HL-60/S4 treated with retinoic acid at 250 ng/mL for 4 days and 3 days (cell line): ENCODE measurements around the gene PPFIA1.
"Not testable (repeated sequence)": the region's sequence is repeated elsewhere in the genome, so short reads cannot be mapped to it uniquely, and the experiment has no call there.

Experiments
- in situ Hi-C: fragments of 300-500 bp; cut with MboI; formaldehyde crosslinking; loops from 2 replicates; pipeline ENCODE4 v1.7.0; 2022; ENCODE audit warnings: low sequenced_read_pairs

The PPFIA1 gene

DNA sequence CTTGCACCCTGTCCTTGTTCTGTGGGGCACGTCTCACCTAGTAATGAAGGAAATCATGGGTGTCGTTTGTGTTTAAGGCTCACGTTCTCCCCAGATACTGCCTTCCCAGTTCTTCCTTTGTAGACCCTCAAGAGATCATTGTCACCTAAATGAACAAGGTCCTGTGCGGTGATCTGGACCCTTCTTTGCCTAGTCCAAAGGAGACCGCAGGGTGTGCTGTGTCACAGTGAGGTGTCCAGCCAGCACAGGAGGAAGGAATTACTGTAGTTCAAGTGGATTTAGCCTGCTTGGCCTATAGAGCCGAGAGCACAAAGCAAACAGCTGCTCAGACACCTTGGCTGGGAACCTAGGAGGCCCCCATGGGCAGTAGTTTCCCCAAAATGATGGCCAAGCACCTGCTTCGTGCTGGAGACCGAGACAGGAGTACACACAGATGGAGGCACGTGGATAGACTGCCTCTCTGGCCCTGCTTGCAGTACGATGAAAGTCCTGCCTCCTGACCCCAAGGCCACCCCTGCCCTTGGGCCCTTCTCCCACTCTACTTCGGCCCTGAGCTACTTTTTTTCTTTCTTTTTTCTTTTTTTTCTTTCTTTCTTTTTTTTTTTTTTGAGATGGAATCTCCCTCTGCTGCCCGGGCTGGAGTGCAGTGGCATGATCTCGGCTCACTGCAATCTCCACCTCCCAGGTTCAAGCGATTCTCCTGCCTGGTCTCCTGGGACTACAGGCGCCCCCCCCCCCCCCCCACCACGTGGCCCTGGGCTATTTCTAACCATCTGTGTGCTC, 19.4 kb upstream of the PPFIA1 start:
- in situ Hi-C loops, result no loop called here

GRCh38 chr11:70251659-70252321, 18.7 kb upstream of the PPFIA1 start:
- in situ Hi-C loops, result no loop called here

GRCh38 chr11:70252844-70253243, 17.6 kb upstream of the PPFIA1 start:
- in situ Hi-C loops, result no loop called here

GRCh38 chr11:70255477-70256116, 14.9 kb upstream of the PPFIA1 start:
- in situ Hi-C loops, result no loop called here

DNA sequence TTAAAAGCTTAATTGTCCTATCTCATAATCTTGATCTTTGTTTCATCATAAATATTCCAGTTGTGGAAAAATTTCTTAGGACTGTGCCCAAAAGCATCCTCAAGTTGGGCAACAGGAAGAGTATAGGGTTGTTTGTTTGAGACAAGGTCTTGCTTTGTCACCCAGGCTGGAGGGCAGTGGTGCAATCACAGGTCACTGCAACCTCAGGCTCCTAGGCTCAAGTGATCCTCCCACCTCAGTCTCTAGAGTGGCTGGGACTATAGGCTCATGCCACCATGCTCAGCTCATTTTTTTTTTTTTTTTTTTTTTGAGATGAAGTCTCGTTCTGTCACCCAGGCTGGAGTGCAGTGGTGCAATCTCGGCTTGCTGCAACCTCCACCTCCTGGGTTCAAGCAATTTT, 11.4 kb upstream of the PPFIA1 start:
- in situ Hi-C loops, result not testable (repeated sequence)

GRCh38 chr11:70262951-70263350, 7.5 kb upstream of the PPFIA1 start:
- in situ Hi-C loops, result no loop called here

GRCh38 chr11:70263363-70263762, 7.1 kb upstream of the PPFIA1 start:
- in situ Hi-C loops, result no loop called here

- in situ Hi-C loops, result no loop called here
Measured at GRCh38 chr11:70265341-70265740, 5.1 kb upstream of the PPFIA1 start.

GRCh38 chr11:70267405-70267950, 3.0 kb upstream of the PPFIA1 start:
- in situ Hi-C loops, result no loop called here

GRCh38 chr11:70268526-70268925, 2.0 kb upstream of the PPFIA1 start:
- in situ Hi-C loops, result no loop called here

GRCh38 chr11:70270877-70271648, 573 bp downstream of the PPFIA1 start:
- in situ Hi-C loops, result no loop called here

DNA sequence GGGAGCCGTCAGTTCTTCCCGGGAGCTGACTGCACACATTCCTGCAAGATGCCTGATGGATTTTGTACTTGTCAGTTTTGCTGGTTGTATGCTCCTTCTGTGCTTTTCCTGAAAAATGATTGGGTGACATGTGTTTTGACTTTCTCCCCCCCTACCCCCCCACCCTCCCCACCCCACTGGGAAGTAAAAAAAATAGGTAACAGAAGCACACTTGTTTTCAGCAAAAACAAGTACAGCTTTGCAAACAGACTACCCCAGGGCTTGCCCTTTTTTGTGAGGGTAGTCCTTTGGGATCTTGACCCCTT, 1.1 kb downstream of the PPFIA1 start:
- in situ Hi-C loops, result no loop called here

- in situ Hi-C loops, result no loop called here
Measured at GRCh38 chr11:70272009-70272408, 1.5 kb downstream of the PPFIA1 start.

- in situ Hi-C loops, result no loop called here
Measured at GRCh38 chr11:70278994-70279393, 8.5 kb downstream of the PPFIA1 start.

GRCh38 chr11:70281156-70281609, 10.7 kb downstream of the PPFIA1 start:
- in situ Hi-C loops, result no loop called here

DNA sequence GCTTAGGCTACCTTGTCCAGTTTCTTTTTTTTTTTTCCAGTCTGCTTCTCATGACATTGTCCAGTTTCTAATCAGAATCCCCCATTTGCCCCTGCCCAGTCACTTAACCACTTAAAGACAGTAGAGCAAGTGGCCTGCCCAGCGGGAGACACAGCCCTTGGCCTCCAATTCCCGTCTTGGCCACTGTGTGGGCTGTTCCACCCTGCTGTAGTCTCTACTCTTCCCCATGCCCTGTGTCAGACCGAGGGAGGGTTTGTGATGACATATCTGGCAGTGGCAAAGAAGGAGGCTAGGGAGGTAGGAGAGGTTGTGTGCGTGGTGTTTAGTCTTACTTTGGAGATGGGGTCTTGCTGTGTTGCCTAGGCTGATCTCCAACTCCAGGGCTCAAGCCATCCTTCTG, 11.5 kb downstream of the PPFIA1 start:
- in situ Hi-C loops, result no loop called here

DNA sequence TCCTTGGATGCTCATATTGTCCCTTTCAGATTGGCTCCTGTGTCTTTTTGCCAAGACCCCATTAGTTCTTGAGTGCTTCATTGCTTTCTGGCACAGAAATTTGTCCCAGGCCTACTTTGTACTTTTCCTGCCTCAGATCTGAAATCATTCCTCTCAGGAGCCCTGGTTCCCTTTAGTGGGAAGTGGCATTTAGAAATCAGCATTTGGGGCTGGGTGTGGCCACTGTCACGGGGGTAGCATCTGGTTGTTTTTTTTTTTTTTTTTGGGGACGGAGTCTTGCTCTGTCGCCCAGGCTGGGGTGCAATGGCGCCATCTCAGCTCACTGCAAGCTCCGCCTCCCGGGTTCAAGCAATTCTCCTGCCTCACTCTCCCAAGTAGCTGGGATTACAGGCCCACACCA, 18.2 kb downstream of the PPFIA1 start:
- in situ Hi-C loops, result no loop called here

DNA sequence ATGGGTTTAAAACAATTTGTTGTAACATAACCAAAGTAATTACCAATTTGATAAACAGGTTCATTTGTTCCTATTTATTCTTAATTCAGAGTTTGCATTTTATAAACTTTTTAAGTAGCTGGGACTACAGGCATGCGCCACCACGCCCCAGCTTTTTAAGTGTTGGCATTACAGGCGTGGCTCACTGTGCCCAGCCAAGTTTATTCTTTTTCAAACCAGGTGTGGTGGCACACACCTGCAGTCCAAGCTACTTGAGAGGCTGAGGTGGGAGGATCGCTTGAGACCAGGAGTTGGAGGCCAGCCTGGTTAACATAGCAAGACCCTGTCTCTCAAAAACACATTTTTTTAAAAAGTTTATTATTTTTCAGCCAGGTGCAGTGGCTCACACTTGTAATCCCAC, 19.1 kb downstream of the PPFIA1 start:
- in situ Hi-C loops, result no loop called here

- in situ Hi-C loops, result no loop called here
Measured at GRCh38 chr11:70290361-70291065, 20.0 kb downstream of the PPFIA1 start.

DNA sequence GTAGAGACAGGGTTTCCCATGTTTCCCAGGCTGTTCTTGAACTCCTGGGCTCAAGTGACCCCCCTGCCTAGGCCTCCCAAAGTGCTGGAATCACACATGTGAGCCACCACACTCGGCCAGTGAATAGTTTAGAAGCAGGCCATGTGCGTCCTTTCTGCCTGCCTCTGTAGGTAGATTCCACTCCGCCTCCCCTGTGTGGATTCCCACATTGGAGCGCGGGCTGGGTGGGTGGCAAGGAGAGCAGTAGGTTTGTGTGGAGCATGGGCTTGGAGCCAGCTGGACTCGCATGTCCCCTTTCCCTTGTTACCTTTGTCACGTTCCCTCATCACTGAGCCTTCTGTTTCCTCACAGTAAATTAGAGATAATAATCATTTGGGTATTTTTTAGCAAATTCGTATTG, 21.7 kb downstream of the PPFIA1 start:
- in situ Hi-C loops, result no loop called here

GRCh38 chr11:70292863-70293262, 22.4 kb downstream of the PPFIA1 start:
- in situ Hi-C loops, result no loop called here
